ENCODE data around the gene ABCC4. TPM values are rescaled to one million over a fixed set of nuclear protein-coding genes. Genes with fewer than 3 reads are reported as not detected.
"Not testable (repeated sequence)": the region's sequence is repeated elsewhere in the genome, so short reads cannot be mapped to it uniquely, and the experiment has no call there.

ABCC4 gene
- total RNA-seq, 2 experiments from 2014 or later = 5.7 to 6.1 TPM

- H3K9me3 Mint-ChIP-seq (ENCODE audit: insufficient read depth); H3K27ac Mint-ChIP-seq; H3K4me3 Mint-ChIP-seq; H3K4me1 Mint-ChIP-seq (ENCODE audit: low read depth); H3K36me3 Mint-ChIP-seq (ENCODE audit: low read depth); ATAC-seq; H3K27me3 Mint-ChIP-seq (ENCODE audit: low read depth); DNase-seq; POLR2A ChIA-PET: not testable (repeated sequence)
- CTCF ChIA-PET = interaction anchor here (0.8 kb wide), 1 partner anchor 9 kb away, joined by 3 read pairs; no protein-coding TSS in a partner anchor
Measured at GRCh38 chr13:95198606-95199005, 102.6 kb downstream of the ABCC4 start.

GRCh38 chr13:95197548-95197947 is 103.7 kb downstream of the ABCC4 start:
- Mint-ChIP-seq H3K4me3 (no peak overlapping the region), H3K36me3 (ENCODE audit: low read depth) (peaks cover 10% of the 10 kb centered on the region), H3K9me3 (ENCODE audit: insufficient read depth) (no peaks in the 10 kb centered on the region), H3K27ac (no peak overlapping the region), H3K27me3 (ENCODE audit: low read depth) (no peaks in the 10 kb centered on the region), H3K4me1 (ENCODE audit: low read depth) (no peaks in the 10 kb centered on the region)
- DNase-seq = no peak
- ATAC-seq = no peak
- ChIA-PET POLR2A (no interaction called here), CTCF (interaction anchor here (1.5 kb wide), 1 partner anchor 207 kb away, joined by 8 read pairs; no protein-coding TSS in a partner anchor)

GRCh38 chr13:95195146-95195545 is 106.1 kb downstream of the ABCC4 start:
- Mint-ChIP-seq H3K27ac (no peak overlapping the region), H3K4me3 (no peak overlapping the region), H3K9me3 (ENCODE audit: insufficient read depth) (no peaks in the 10 kb centered on the region), H3K4me1 (ENCODE audit: low read depth) (no peaks in the 10 kb centered on the region), H3K27me3 (ENCODE audit: low read depth) (no peaks in the 10 kb centered on the region), H3K36me3 (ENCODE audit: low read depth) (peaks cover 10% of the 10 kb centered on the region)
- DNase-seq (no peak), ATAC-seq (no peak)
- ChIA-PET POLR2A (no interaction called here), CTCF (interaction anchor here (1.2 to 1.6 kb wide), 3 partner anchors 183 to 284 kb away, joined by 3 to 5 read pairs (median 3); no protein-coding TSS in a partner anchor)

- no peak for ATAC-seq
- no peak for DNase-seq
Measured at GRCh38 chr13:95193509-95194230, 107.6 kb downstream of the ABCC4 start.

GRCh38 chr13:95192998-95193397 is 108.3 kb downstream of the ABCC4 start:
- ChIA-PET CTCF (interaction anchor here (1.2 to 6.3 kb wide), 6 partner anchors 12 to 287 kb away, joined by 4 to 254 read pairs (median 12); no protein-coding TSS in a partner anchor), POLR2A (no interaction called here)
- peaks cover 2% of the 10 kb centered on the region for H3K36me3 Mint-ChIP-seq (ENCODE audit: low read depth)
- ATAC-seq = no peak
- no peak overlapping the region for H3K27ac Mint-ChIP-seq
- no peaks in the 10 kb centered on the region for H3K9me3 Mint-ChIP-seq (ENCODE audit: insufficient read depth)
- H3K4me3 Mint-ChIP-seq = no peak overlapping the region
- H3K4me1 Mint-ChIP-seq (ENCODE audit: low read depth) = peaks cover 10% of the 10 kb centered on the region
- H3K27me3 Mint-ChIP-seq (ENCODE audit: low read depth) = no peaks in the 10 kb centered on the region
- no peak for DNase-seq

More at GRCh38 chr13:95193509-95194230, 107.6 kb downstream of the ABCC4 start:
- ChIA-PET CTCF (interaction anchor here (0.7 to 6.3 kb wide), 5 partner anchors 108 to 210 kb away, joined by 3 to 254 read pairs (median 4); partner anchors contain the start of gene ABCC4), POLR2A (no interaction called here)
- H3K27me3 Mint-ChIP-seq (ENCODE audit: low read depth) = no peaks in the 10 kb centered on the region
- H3K4me3 Mint-ChIP-seq = no peak overlapping the region
- H3K4me1 Mint-ChIP-seq (ENCODE audit: low read depth) = peaks cover 4% of the 10 kb centered on the region
- H3K27ac Mint-ChIP-seq = no peak overlapping the region
- peaks cover 2% of the 10 kb centered on the region for H3K36me3 Mint-ChIP-seq (ENCODE audit: low read depth)
- H3K9me3 Mint-ChIP-seq (ENCODE audit: insufficient read depth) = no peaks in the 10 kb centered on the region

- DNase-seq; H3K27me3 Mint-ChIP-seq (ENCODE audit: low read depth); H3K27ac Mint-ChIP-seq; ATAC-seq; H3K9me3 Mint-ChIP-seq (ENCODE audit: insufficient read depth); POLR2A ChIA-PET; H3K4me3 Mint-ChIP-seq; H3K36me3 Mint-ChIP-seq (ENCODE audit: low read depth): not testable (repeated sequence)
- H3K4me1 Mint-ChIP-seq (ENCODE audit: low read depth) = peaks cover 14% of the 10 kb centered on the region
- CTCF ChIA-PET = interaction anchor here (0.7 to 6.3 kb wide), 17 partner anchors 9 to 330 kb away, joined by 3 to 254 read pairs (median 7); no protein-coding TSS in a partner anchor
Measured at GRCh38 chr13:95192564-95192945, 108.7 kb downstream of the ABCC4 start.

GRCh38 chr13:95191821-95192563 is 109.3 kb downstream of the ABCC4 start:
- Mint-ChIP-seq H3K27ac (no peak overlapping the region), H3K9me3 (ENCODE audit: insufficient read depth) (no peaks in the 10 kb centered on the region), H3K4me1 (ENCODE audit: low read depth) (peaks cover 15% of the 10 kb centered on the region), H3K4me3 (no peak overlapping the region), H3K36me3 (ENCODE audit: low read depth) (no peaks in the 10 kb centered on the region), H3K27me3 (ENCODE audit: low read depth) (no peaks in the 10 kb centered on the region)
- ATAC-seq = peak; percentile 83
- ChIA-PET POLR2A (no interaction called here), CTCF (interaction anchor here (0.6 to 6.3 kb wide), 25 partner anchors 9 to 330 kb away, joined by 3 to 254 read pairs (median 4); no protein-coding TSS in a partner anchor)
- DNase-seq = peak; percentile 73

GRCh38 chr13:95188128-95188527 is 113.1 kb downstream of the ABCC4 start:
- peaks cover 52% of the 10 kb centered on the region for H3K4me1 Mint-ChIP-seq (ENCODE audit: low read depth)
- H3K4me3 Mint-ChIP-seq = no peak overlapping the region
- no peaks in the 10 kb centered on the region for H3K27me3 Mint-ChIP-seq (ENCODE audit: low read depth)
- DNase-seq = no peak
- POLR2A ChIA-PET = interaction anchor here (2.2 kb wide), 1 partner anchor 216 kb away, joined by 9 read pairs; no protein-coding TSS in a partner anchor
- peaks cover 15% of the 10 kb centered on the region for H3K36me3 Mint-ChIP-seq (ENCODE audit: low read depth)
- CTCF ChIA-PET = interaction anchor here (1.2 to 6.3 kb wide), 14 partner anchors 8 to 292 kb away, joined by 3 to 254 read pairs (median 12); partner anchors contain the start of gene ABCC4
- peaks cover 6% of the 10 kb centered on the region for H3K9me3 Mint-ChIP-seq (ENCODE audit: insufficient read depth)
- H3K27ac Mint-ChIP-seq = no peak overlapping the region
- no peak for ATAC-seq

GRCh38 chr13:95185851-95186250 is 115.4 kb downstream of the ABCC4 start:
- DNase-seq (peak; percentile 75), ATAC-seq (peak; percentile 94)
- H3K27ac Mint-ChIP-seq = peak overlapping the region; percentile 89
- peak overlapping the region; percentile 65 for H3K4me3 Mint-ChIP-seq
- ChIA-PET POLR2A (no interaction called here), CTCF (interaction anchor here (3.8 kb wide), 1 partner anchor 218 kb away, joined by 17 read pairs; no protein-coding TSS in a partner anchor)
- H3K36me3 Mint-ChIP-seq (ENCODE audit: low read depth) = peaks cover 19% of the 10 kb centered on the region
- H3K9me3 Mint-ChIP-seq (ENCODE audit: insufficient read depth) = peaks cover 6% of the 10 kb centered on the region
- H3K4me1 Mint-ChIP-seq (ENCODE audit: low read depth) = peaks cover 65% of the 10 kb centered on the region
- no peaks in the 10 kb centered on the region for H3K27me3 Mint-ChIP-seq (ENCODE audit: low read depth)

- Mint-ChIP-seq H3K27me3 (ENCODE audit: low read depth) (no peaks in the 10 kb centered on the region), H3K9me3 (ENCODE audit: insufficient read depth) (peaks cover 6% of the 10 kb centered on the region), H3K4me1 (ENCODE audit: low read depth) (peaks cover 70% of the 10 kb centered on the region), H3K27ac (peak overlapping the region; percentile 89), H3K4me3 (peak overlapping the region; percentile 65), H3K36me3 (ENCODE audit: low read depth) (peaks cover 23% of the 10 kb centered on the region)
- ChIA-PET POLR2A (no interaction called here), CTCF (interaction anchor here (3.8 kb wide), 1 partner anchor 219 kb away, joined by 17 read pairs; no protein-coding TSS in a partner anchor)
- no peak for DNase-seq
- peak; percentile 5 for ATAC-seq
Measured at GRCh38 chr13:95185311-95185710, 115.9 kb downstream of the ABCC4 start.

- POLR2A ChIA-PET = no interaction called here
- DNase-seq (no peak), ATAC-seq (no peak)
- H3K4me3 Mint-ChIP-seq = no peak overlapping the region
- H3K27me3 Mint-ChIP-seq (ENCODE audit: low read depth) = no peaks in the 10 kb centered on the region
- CTCF ChIA-PET = interaction anchor here (1.2 to 3.8 kb wide), 2 partner anchors 197 to 220 kb away, joined by 4 to 17 read pairs; no protein-coding TSS in a partner anchor
- H3K27ac Mint-ChIP-seq = peak overlapping the region; percentile 68
- peaks cover 6% of the 10 kb centered on the region for H3K9me3 Mint-ChIP-seq (ENCODE audit: insufficient read depth)
- H3K36me3 Mint-ChIP-seq (ENCODE audit: low read depth) = peaks cover 30% of the 10 kb centered on the region
- H3K4me1 Mint-ChIP-seq (ENCODE audit: low read depth) = peaks cover 68% of the 10 kb centered on the region
Measured at GRCh38 chr13:95184317-95184716, 116.9 kb downstream of the ABCC4 start.

All from activated CD8-positive, alpha-beta T cell treated with anti-CD3 and anti-CD28 coated beads, Interleukin-2, amount 10 ng/mL, durations not matched to agents 7 days and 5 days (primary cell).